MCF 10A (cell line): Measurements from ENCODE around the gene RPL15. TPM values are rescaled to one million over a fixed set of nuclear protein-coding genes. Genes with fewer than 3 reads are reported as not detected.

Source experiments
- BruUV-seq: library from RNA; stranded (reverse); fragments of 400-500 nt; replicated peaks from 2 replicates; lab custom pipeline; 2021; lab: Mats Ljungman, UMichigan
- CTCF ChIA-PET: fragments of 300-600 bp; sonication (Branson Sonifier 250); formaldehyde crosslinking; extraction: SDS; loops from one replicate; lab custom pipeline; 2021; ENCODE audit warnings: antibody characterized with exemption, inconsistent platforms; lab: Yijun Ruan, JAX
- POLR2A ChIA-PET: fragments of 300-600, 350-650 bp; sonication (Branson Sonifier 250); formaldehyde crosslinking; extraction: SDS; loops from one replicate; lab custom pipeline; 2020; ENCODE audit warnings: antibody characterized with exemption, inconsistent platforms; lab: Yijun Ruan, JAX
- DNase-seq: peaks from one replicate; pipeline ENCODE4 v3.0.0-alpha.2; 2018; ENCODE audit not compliant: unreplicated experiment
- H3K27ac Mint-ChIP-seq: one replicate; pipeline ENCODE4 v1.8.0; 2022; ENCODE audit warnings: mild to moderate bottlenecking, low read depth, mixed read lengths; ENCODE audit not compliant: unreplicated experiment
- H3K27me3 Mint-ChIP-seq: one replicate; pipeline ENCODE4 v1.8.0; 2022; ENCODE audit warnings: mixed read lengths; ENCODE audit not compliant: insufficient read depth, unreplicated experiment
- H3K36me3 Mint-ChIP-seq: one replicate; pipeline ENCODE4 v1.8.0; 2022; ENCODE audit warnings: mild to moderate bottlenecking, moderate library complexity, mixed read lengths; ENCODE audit not compliant: insufficient read depth, unreplicated experiment
- H3K4me1 Mint-ChIP-seq: one replicate; pipeline ENCODE4 v1.8.0; 2022; ENCODE audit warnings: mixed read lengths; ENCODE audit not compliant: insufficient read depth, unreplicated experiment
- H3K4me3 Mint-ChIP-seq: one replicate; pipeline ENCODE4 v1.8.0; 2022; ENCODE audit warnings: mild to moderate bottlenecking, moderate library complexity, mixed read lengths; ENCODE audit not compliant: unreplicated experiment
- H3K9me3 Mint-ChIP-seq: one replicate; pipeline ENCODE4 v1.8.0; 2022; ENCODE audit warnings: mixed read lengths; ENCODE audit not compliant: unreplicated experiment
- CTCF ChIP-seq: fragments of 200-600 bp; IDR thresholded peaks from one replicate; pipeline ENCODE4 v1.8.0; 2022; ENCODE audit warnings: antibody characterized with exemption, mild to moderate bottlenecking; ENCODE audit not compliant: unreplicated experiment
- intact Hi-C: fragments of 100-400 bp; cut with micrococcal nuclease; formaldehyde crosslinking; loops from 2 replicates; pipeline ENCODE4 v1.14.1; 2022
- total RNA-seq: library from RNA; stranded (reverse); gene quantifications from 2 replicates; pipeline ENCODE4 v1.2.3, GENCODE V29; 2022

The RPL15 gene
- total RNA-seq, 1 experiment from 2014 or later, result 2,310 TPM

- TF ChIP-seq CTCF, result no peak
Observed at GRCh38 chr3:23940775-23941174, 23.8 kb downstream of the RPL15 start.

GRCh38 chr3:23941440-23941839, 24.5 kb downstream of the RPL15 start:
- CTCF ChIA-PET, result no interaction called here
- intact Hi-C loops, result no loop called here
- no peak for DNase-seq
- no peak overlapping the region for H3K27ac Mint-ChIP-seq
- no peaks in the 10 kb centered on the region for H3K9me3 Mint-ChIP-seq
- TF ChIP-seq CTCF, result no peak
- no peaks in the 10 kb centered on the region for H3K36me3 Mint-ChIP-seq
- BruUV-seq, result no TSS peak
- H3K4me3 Mint-ChIP-seq, result no peak overlapping the region
- peaks cover 11% of the 10 kb centered on the region for H3K4me1 Mint-ChIP-seq
- H3K27me3 Mint-ChIP-seq, result no peaks in the 10 kb centered on the region
- POLR2A ChIA-PET, result interaction anchor here (0.8 to 2.2 kb wide), 2 partner anchors 24 to 63 kb away, joined by 3 to 18 read pairs; partner anchors contain the start of genes NKIRAS1 and RPL15

More at GRCh38 chr3:23940775-23941174, 23.8 kb downstream of the RPL15 start:
- H3K27ac Mint-ChIP-seq, result no peak overlapping the region
- H3K36me3 Mint-ChIP-seq, result no peaks in the 10 kb centered on the region
- H3K4me3 Mint-ChIP-seq, result no peak overlapping the region
- peaks cover 11% of the 10 kb centered on the region for H3K4me1 Mint-ChIP-seq
- CTCF ChIA-PET, result interaction anchor here (0.8 kb wide), 1 partner anchor 110 kb away, joined by 4 read pairs; no protein-coding TSS in a partner anchor
- no peaks in the 10 kb centered on the region for H3K27me3 Mint-ChIP-seq
- no peak for DNase-seq
- BruUV-seq, result no TSS peak
- intact Hi-C loops, result no loop called here
- POLR2A ChIA-PET, result interaction anchor here (0.8 to 2.2 kb wide), 2 partner anchors 24 to 64 kb away, joined by 3 to 18 read pairs; partner anchors contain the start of genes NKIRAS1 and RPL15
- H3K9me3 Mint-ChIP-seq, result no peaks in the 10 kb centered on the region

GRCh38 chr3:23942546-23942945, 25.6 kb downstream of the RPL15 start:
- H3K9me3 Mint-ChIP-seq, result no peaks in the 10 kb centered on the region
- no peak overlapping the region for H3K27ac Mint-ChIP-seq
- peaks cover 14% of the 10 kb centered on the region for H3K4me1 Mint-ChIP-seq
- BruUV-seq, result no TSS peak
- intact Hi-C loops, result no loop called here
- DNase-seq, result no peak
- ChIA-PET POLR2A (interaction anchor here (9.9 kb wide), 1 partner anchor 23 kb away, joined by 234 read pairs; the partner anchor contains the start of genes NKIRAS1 and RPL15), CTCF (interaction anchor here (0.6 to 0.7 kb wide), 2 partner anchors 59 to 919 kb away, joined by 3 to 6 read pairs; no protein-coding TSS in a partner anchor)
- TF ChIP-seq CTCF, result no peak
- H3K36me3 Mint-ChIP-seq, result peaks cover 6% of the 10 kb centered on the region
- no peak overlapping the region for H3K4me3 Mint-ChIP-seq
- no peaks in the 10 kb centered on the region for H3K27me3 Mint-ChIP-seq

DNA sequence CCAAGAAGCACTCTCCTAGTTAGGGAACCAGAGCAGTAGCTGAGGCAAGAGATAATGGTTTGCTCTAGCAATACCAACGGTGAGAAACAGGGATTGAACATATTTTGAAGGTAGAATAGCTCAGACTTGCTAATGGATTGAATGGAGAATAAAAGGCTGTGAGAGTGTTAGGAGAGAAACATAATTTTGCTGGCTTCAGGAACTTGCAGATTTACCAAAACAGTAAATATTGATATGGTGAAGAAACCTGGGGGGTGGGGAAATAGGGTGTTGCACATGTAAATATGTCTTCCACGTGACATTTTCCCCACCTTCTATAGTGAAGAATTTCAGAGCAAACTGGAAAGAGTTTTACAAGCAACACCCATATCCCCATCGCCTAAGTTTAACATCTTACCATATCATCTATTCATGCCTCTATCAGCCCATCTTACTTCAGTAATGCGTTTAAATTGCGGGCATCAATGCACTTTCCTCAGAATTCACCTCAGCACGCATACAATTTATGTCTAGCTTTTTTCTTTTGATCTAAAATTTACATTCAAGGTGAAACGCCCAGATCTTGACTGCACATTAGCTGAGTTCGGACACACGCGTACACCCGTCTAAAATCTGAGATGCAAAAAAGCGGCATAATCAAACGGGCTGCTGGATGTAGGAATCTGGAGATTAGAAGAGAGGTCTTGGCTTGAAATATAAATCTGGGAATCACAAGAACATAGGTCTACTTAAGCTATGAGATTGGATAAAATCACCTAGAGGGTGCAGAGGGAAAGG, 27.3 kb downstream of the RPL15 start:
- peaks cover 14% of the 10 kb centered on the region for H3K4me1 Mint-ChIP-seq
- H3K4me3 Mint-ChIP-seq, result peak overlapping the region; percentile 73
- BruUV-seq, result no TSS peak
- H3K9me3 Mint-ChIP-seq, result no peaks in the 10 kb centered on the region
- TF ChIP-seq CTCF, result no peak
- no peaks in the 10 kb centered on the region for H3K27me3 Mint-ChIP-seq
- CTCF ChIA-PET, result interaction anchor here (0.7 to 1.2 kb wide), 2 partner anchors 29 to 110 kb away, joined by 3 read pairs; no protein-coding TSS in a partner anchor
- intact Hi-C loops, result no loop called here
- peaks cover 6% of the 10 kb centered on the region for H3K36me3 Mint-ChIP-seq
- POLR2A ChIA-PET, result interaction anchor here (0.7 to 9.9 kb wide), 3 partner anchors 15 to 52 kb away, joined by 3 to 234 read pairs (median 5); partner anchors contain the start of genes NKIRAS1 and RPL15
- DNase-seq, result no peak
- H3K27ac Mint-ChIP-seq, result peak overlapping the region; percentile 84
